ENCODE results near the gene KLHL11.
"Not testable (repeated sequence)": the region's sequence is repeated elsewhere in the genome, so short reads cannot be mapped to it uniquely, and the experiment has no call there.

Gene KLHL11

GRCh38 chr17:41860254-41860931, 4.8 kb downstream of the KLHL11 start:
- DNase-seq (ENCODE audit: low read depth): no peak
- no peak overlapping the region for H3K4me3 ChIP-seq (ENCODE audit: low read length)
- TF ChIP-seq, protein P1, sequence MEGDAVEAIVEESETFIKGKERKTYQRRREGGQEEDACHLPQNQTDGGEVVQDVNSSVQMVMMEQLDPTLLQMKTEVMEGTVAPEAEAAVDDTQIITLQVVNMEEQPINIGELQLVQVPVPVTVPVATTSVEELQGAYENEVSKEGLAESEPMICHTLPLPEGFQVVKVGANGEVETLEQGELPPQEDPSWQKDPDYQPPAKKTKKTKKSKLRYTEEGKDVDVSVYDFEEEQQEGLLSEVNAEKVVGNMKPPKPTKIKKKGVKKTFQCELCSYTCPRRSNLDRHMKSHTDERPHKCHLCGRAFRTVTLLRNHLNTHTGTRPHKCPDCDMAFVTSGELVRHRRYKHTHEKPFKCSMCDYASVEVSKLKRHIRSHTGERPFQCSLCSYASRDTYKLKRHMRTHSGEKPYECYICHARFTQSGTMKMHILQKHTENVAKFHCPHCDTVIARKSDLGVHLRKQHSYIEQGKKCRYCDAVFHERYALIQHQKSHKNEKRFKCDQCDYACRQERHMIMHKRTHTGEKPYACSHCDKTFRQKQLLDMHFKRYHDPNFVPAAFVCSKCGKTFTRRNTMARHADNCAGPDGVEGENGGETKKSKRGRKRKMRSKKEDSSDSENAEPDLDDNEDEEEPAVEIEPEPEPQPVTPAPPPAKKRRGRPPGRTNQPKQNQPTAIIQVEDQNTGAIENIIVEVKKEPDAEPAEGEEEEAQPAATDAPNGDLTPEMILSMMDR (conservative IDR thresholded peaks at IDR 0.05; ENCODE audit: low read length): no peak

DNA sequence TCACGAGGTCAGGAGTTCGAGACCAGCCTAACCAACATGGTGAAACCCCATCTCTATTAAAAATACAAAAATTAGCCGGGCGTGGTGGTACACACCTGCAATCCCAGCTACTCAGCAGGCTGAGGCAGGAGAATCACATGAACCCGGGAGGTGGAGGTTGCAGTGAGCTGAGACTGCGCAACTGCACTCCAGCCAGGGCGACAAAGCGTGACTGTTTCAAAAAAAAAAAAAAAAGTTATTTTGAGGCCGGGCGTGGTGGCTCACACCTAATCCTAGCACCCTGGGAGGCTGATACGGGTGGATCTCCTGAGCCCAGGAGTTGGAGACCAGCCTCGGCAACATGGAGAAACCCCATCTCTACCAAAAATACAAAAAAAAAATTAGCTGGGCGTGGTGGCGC, 13.8 kb downstream of the KLHL11 start:
- not testable (repeated sequence) for H3K4me3 ChIP-seq (ENCODE audit: low read length); DNase-seq (ENCODE audit: low read depth)

DNA sequence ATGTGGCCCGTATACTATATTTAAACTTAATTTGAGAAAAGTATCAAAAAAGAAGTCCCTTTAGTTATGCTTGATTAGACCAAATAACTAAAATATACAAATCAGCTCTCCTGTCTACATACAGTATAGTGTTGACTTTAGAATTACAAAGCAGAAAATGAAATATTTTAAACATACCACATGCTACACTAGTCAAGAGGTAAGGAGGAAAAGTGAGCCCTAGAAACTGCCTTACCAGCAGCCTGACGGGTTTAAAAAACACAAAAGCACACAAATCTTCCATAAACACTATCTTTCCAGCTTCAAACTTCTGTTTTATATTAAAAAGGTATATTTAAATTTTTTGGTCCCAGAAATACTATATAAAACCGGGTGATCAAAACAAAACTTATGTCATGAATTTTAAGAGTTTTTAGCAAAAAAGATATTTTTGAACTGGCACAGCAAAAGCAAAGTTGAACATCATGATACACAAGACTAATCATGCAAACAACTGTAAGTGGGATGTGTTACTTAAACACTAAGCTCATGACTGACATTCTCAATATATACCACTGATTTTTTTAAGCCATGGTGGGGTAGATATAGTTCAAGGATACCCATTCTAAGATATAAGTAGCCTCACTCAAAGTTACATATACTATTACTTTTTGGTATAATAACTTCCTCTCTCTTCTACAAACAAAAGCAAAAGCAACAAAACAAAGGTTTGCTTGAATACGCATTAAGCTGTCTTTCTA, 15.8 kb downstream of the KLHL11 start:
- TF ChIP-seq, protein P1 (conservative IDR thresholded peaks at IDR 0.05; ENCODE audit: low read length): no peak
- no peak for DNase-seq (ENCODE audit: low read depth)
- H3K4me3 ChIP-seq (ENCODE audit: low read length): no peak overlapping the region

DNA sequence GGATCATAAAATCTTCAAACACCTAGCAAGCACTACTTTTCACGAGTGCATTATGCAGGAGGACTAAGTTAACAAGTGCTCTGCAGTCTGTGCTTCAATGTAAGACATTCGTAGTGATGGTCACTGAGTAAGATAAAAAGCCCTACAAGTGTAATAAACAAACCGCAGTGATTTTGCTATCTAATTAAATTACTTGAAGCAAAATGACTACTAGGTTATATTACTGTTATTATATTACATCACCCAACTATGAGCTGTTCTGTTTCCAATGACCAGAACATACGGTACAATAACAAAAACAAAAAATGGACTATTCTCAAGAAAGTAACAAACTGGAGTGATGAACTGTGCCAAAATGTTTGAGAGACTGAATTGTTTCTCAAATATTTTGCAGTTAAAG, 16.4 kb downstream of the KLHL11 start:
- no peak overlapping the region for H3K4me3 ChIP-seq (ENCODE audit: low read length)
- TF ChIP-seq, protein P1 (conservative IDR thresholded peaks at IDR 0.05; ENCODE audit: low read length): no peak

DNA sequence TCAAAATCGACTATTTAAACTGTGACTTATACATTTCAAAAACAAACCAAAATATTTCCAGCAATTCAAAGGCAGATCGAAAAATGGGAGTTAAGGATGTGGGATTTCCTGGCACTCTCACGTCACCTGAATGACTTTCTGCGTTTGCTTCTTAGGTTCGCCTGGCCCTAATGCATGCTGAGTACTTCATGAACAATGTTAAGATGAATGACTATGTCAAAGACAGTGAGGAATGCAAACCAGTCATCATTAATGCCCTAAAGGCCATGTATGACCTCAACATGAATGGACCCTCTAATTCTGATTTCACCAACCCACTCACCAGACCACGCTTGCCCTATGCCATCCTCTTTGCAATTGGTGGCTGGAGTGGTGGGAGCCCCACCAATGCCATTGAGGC, 20.3 kb downstream of the KLHL11 start:
- H3K4me3 ChIP-seq (ENCODE audit: low read length): no peak overlapping the region
- DNase-seq (ENCODE audit: low read depth): no peak
- TF ChIP-seq, protein P1 (conservative IDR thresholded peaks at IDR 0.05; ENCODE audit: low read length): no peak

More for the DNA sequence above, 16.4 kb downstream of the KLHL11 start:
- DNase-seq (ENCODE audit: low read depth): no peak

DNA sequence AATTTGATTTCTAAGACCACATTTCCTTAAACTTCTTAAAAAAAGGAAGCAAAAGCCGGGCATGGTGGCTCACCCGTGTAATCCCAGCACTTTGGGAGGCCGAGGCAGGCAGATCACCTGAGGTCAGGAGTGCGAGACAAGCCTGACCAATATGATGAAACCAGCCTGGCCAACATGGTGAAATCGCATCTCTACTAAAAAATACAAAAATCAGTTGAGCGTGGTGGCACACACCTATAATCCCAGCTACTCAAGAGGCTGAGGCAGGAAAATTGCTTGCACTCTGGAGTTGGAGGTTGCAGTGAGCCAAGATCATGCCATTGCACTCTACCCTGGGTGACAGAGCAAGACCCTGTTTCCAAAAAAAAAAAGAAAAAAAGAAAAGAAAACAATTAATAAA, 24.4 kb downstream of the KLHL11 start:
- DNase-seq (ENCODE audit: low read depth); H3K4me3 ChIP-seq (ENCODE audit: low read length): not testable (repeated sequence)

GRCh38 chr17:41839448-41839847, 25.8 kb downstream of the KLHL11 start:
- DNase-seq (ENCODE audit: low read depth): not testable (repeated sequence)

DNA sequence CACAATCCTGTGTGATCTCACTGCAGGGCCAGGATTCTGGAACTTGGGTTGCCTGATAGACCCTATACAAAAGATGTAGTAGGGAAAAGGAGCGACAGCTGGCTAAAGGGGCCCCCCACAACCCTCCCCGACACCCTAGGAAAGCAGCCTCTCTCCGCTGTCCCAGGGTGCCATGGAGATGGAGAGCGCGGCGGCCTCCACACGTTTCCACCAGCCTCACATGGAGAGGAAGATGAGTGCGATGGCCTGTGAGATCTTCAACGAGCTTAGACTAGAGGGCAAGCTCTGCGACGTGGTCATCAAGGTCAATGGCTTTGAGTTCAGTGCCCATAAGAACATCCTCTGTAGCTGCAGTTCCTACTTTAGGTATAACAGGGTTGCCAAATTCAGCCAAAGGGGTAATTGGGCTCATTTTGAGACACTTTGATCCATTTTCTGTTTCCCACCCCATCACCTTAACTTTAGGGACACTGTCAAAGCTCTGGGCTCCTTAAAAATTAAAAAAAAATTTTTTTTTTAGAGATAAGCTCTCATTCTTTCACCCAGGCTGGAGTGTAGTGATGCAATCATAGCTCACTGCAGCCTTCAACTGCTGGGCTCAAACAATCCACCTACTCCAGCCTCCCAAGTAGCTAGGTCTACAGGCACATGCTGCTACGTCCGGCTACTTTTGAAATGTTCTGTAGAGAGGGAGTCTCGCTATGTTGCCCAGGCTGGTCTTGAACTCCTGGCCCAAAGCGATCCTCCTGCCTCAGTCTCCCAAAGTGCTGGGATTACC, 27.3 kb downstream of the KLHL11 start, which contains the start of gene KLHL10:
TSS of gene KLHL10 (plus strand) at position 65 of the 778 bp plus-strand sequence. CDS start at position 173, 108 bp downstream.
- TF ChIP-seq, protein P1 (conservative IDR thresholded peaks at IDR 0.05; ENCODE audit: low read length): no peak
- H3K4me3 ChIP-seq (ENCODE audit: low read length): peak within 1 kb of the TSS; percentile 78
- no peak for DNase-seq (ENCODE audit: low read depth)

More at GRCh38 chr17:41839448-41839847, 25.8 kb downstream of the KLHL11 start:
- not testable (repeated sequence) for H3K4me3 ChIP-seq (ENCODE audit: low read length)

Data from AG10803 (cell line).